ENCODE measurements around the gene PLEK2.

GRCh38 chr14:67457782-67458181, 45.8 kb upstream of the PLEK2 start:
- TF ChIP-seq CTCF (optimal IDR thresholded peaks at IDR 0.05 in 1 of 3, IDR thresholded peaks at IDR 0.05 in 1 of 3, conservative IDR thresholded peaks at IDR 0.05 in 1 of 3; ENCODE audit: extremely low read depth in 1 of 3, insufficient read depth in 2 of 3, low read length in 3 of 3), result no peak
- no peak for TF ChIP-seq EZH2 (IDR thresholded peaks at IDR 0.05; ENCODE audit: low read length)
